Measurements from ENCODE around the gene GPATCH8. TPM values are rescaled to one million over a fixed set of nuclear protein-coding genes. Genes with fewer than 3 reads are reported as not detected.

Gene GPATCH8
- total RNA-seq, 3 donors from 2014 or later: 38.2 to 43.3 (median 41.9) TPM

- no peak overlapping the region for H3K4me3 Mint-ChIP-seq
- H3K9me3 Mint-ChIP-seq: no peaks in the 10 kb centered on the region
- H3K4me1 Mint-ChIP-seq (ENCODE audit: low read depth): peaks cover 21% of the 10 kb centered on the region
- DNase-seq: no peak
- ATAC-seq: no peak
- H3K27me3 Mint-ChIP-seq (ENCODE audit: low read depth): no peaks in the 10 kb centered on the region
- no peaks in the 10 kb centered on the region for H3K36me3 Mint-ChIP-seq (ENCODE audit: insufficient read depth)
Measured at GRCh38 chr17:44348234-44348987, 154.8 kb downstream of the GPATCH8 start.

Other genes starting within 250 kb of the GPATCH8 start
- gene SLC4A1, start 235.3 kb downstream of the GPATCH8 start, total RNA-seq: not detected
- gene RUNDC3A, start 194.8 kb downstream of the GPATCH8 start, total RNA-seq: under 1 TPM in 2 of 3 donors, not detected in 1; 0.18 to 0.26 TPM
- gene SLC25A39, start 178.6 kb downstream of the GPATCH8 start, total RNA-seq: 100 to 1,000 TPM; 211 to 248 (median 211) TPM
- 10 to 100 TPM; 32.0 to 39.5 (median 36.5) TPM for gene GRN, start 158.1 kb downstream of the GPATCH8 start, total RNA-seq
- under 1 TPM; 0.24 to 0.33 (median 0.27) TPM for gene FAM171A2, start 139.6 kb downstream of the GPATCH8 start, total RNA-seq
- 1 to 10 TPM in 2 of 3 donors, under 1 TPM in 1; 0.90 to 1.8 (median 1.1) TPM for gene ITGA2B, start 113.8 kb downstream of the GPATCH8 start, total RNA-seq
- under 1 TPM in 1 of 3 donors, not detected in 2; 0.08 TPM for gene FZD2, start 54.1 kb upstream of the GPATCH8 start, total RNA-seq
- under 1 TPM; 0.14 to 0.37 (median 0.35) TPM for gene MEIOC, start 153.1 kb upstream of the GPATCH8 start, total RNA-seq
- 10 to 100 TPM; 31.2 to 32.0 (median 31.7) TPM for gene CCDC43, start 186.4 kb upstream of the GPATCH8 start, total RNA-seq
- 1 to 10 TPM; 6.4 to 9.7 (median 9.1) TPM for gene DBF4B, start 205.3 kb upstream of the GPATCH8 start, total RNA-seq